T-helper 9 cell (primary cell): ENCODE results near the gene POLK.
"Not testable (repeated sequence)": the region's sequence is repeated elsewhere in the genome, so short reads cannot be mapped to it uniquely, and the experiment has no call there.

ENCODE experiments used
- DNase-seq: peaks from one replicate; pipeline ENCODE4 v3.0.0-alpha.2; 2020

The POLK gene

DNA sequence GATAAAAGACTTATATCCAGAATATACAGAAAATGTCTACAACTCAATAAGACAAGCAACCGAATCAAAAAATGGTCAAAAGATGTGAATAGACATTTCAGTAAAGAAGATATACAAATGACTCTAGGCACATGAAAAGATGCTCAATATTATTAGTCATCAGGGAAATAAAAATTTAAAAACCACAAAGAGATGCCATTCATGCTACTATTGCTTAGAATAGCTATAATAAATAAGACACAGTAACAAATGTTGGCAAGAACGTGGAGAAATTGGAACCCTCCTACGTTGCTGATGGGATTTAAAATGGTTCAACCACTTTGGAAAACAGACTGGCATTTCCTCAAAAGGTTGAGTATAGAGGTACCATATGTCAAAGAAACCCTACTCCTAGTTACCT, 39.8 kb downstream of the POLK start:
- DNase-seq = no peak

- no peak for DNase-seq
Observed at GRCh38 chr5:75552764-75553163, 41.1 kb downstream of the POLK start.

DNA sequence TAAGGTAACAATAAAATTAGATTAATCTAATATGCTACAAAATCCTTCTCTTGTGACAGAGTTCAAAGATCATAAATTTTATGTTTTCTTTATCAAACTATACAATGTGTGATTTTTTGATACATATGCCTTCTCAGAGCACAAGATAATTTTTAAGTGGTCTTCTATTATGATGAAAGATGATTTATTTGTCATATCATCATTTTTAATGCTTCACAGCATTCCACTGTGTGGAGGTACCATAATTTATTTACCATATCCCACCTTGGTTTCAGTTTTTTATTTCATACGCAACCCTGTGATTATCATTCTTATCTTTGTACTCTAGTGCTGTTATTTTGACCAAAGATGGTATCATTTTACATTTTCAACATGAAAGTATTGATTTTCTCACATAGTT, 41.7 kb downstream of the POLK start:
- no peak for DNase-seq

DNA sequence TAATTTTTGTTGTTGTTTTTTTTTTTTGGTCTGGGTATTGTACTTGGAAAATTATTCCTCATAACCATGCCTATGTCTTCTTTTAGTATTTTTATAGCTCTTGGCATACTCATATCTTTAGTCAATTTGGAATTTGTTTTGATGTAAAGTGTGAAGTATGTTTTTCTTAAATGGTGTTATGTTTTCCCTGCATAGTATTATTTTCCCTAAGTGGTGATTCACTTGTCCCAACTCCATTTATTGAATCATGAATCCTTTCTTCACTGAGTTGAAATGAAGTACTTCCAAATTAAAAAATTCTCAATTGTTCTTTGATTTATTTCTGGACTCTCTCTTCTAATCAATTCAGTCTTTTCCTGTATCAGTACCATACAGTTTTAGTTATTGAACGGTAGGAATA, 46.5 kb downstream of the POLK start:
- no peak for DNase-seq

- DNase-seq = no peak
Observed at GRCh38 chr5:75558981-75559632, 47.4 kb downstream of the POLK start.

GRCh38 chr5:75560655-75561054, 49.0 kb downstream of the POLK start:
- DNase-seq = not testable (repeated sequence)

- DNase-seq = not testable (repeated sequence)
Observed at GRCh38 chr5:75565991-75566709, 54.5 kb downstream of the POLK start.

GRCh38 chr5:75566710-75567309, 55.1 kb downstream of the POLK start:
- DNase-seq = no peak

DNA sequence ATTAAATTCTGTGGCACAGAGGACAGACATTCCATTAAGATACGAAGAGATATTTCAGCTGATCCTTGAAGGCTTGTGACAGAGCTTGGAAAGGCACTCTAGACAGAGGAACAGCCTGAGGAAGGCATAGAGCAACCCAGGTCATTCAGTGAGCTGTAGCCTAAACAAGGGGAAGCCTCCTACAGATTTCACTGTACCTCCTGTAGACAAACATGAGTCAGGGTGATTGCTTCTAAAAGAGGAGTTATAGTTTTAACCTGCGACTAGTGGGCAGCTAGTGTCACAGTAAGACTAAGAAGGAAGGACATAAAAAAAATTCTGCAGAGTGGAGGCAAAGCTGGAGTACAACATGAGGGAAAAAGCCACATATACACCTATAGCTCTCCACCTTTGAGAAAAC, 56.0 kb downstream of the POLK start:
- no peak for DNase-seq

- DNase-seq = no peak
Observed at GRCh38 chr5:75568202-75568601, 56.5 kb downstream of the POLK start.

DNA sequence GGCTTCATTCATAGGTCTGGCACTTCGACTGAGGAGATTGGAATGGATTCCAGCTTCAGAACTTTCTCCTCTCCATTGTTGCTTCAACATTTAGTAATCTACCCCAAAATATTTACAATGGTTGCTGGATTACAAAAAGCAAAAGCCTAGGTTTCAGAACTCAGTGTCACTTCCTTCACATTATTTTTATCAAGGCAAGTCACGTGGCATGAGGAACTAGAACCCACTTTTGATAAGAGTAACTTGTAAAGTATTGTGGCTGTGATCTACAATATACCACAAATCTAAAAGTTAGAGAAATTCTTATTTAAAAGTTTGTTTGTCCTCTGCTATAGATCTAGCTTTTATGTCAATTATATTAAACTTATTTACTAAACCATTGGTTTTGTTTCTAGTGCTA, 59.9 kb downstream of the POLK start:
- no peak for DNase-seq

DNA sequence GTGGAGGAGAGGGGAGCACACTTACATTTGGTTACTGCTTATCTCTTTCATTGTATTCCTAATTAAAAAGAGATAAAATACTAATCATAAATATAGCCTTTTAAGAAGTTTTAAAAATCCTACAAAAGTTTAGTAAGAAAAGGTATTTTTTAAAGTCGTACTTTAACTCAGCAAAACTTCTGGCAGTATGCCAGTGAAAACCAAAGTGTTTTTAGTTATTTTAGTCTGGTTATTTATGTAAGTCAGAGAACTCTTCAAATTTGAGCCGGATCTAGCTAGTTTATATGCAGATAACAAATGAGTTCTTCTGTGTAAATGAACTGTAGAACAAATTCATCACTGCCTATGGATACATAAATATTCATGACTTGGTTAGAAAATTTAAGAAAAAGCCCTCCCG, 63.1 kb downstream of the POLK start:
- DNase-seq = no peak

GRCh38 chr5:75578280-75578679, 66.6 kb downstream of the POLK start:
- not testable (repeated sequence) for DNase-seq

DNA sequence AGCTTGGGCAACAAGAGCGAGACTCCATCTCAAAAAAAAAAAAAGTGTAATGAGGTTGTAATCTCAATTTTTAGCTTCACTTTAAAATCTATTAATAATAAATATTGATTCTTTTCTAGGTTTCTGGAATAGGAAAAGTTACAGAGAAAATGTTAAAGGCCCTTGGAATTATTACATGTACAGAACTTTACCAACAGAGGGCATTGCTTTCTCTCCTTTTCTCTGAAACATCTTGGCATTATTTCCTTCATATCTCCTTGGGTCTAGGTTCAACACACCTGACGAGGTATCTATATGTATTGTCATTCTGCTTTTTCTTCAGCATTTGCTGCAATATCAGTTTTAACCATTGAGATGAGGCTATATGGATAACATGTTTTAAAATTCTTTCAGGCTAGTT, 73.0 kb downstream of the POLK start:
- DNase-seq = no peak

GRCh38 chr5:75588666-75589065, 77.0 kb downstream of the POLK start:
- no peak for DNase-seq

GRCh38 chr5:75600535-75600934, 88.8 kb downstream of the POLK start:
- no peak for DNase-seq

DNA sequence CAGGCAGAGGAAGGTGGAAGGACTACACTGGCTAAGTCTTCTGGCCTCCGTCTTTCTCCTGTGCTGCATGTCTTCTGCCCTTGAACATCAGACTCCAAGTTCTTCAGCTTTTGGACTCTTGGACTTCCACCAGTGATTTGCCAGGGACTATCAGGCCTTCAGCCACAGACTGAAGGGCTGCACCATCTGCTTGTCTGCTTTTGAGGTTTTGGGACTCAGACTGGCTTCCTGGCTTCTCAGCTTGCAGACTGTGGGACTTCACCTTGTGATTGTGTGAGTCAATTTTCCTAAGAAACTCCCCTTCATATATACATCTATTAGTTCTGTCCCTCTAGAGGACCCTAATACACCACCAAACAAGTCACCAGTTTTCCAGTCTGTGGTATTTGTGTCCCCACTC, 89.9 kb downstream of the POLK start:
- DNase-seq = no peak

DNA sequence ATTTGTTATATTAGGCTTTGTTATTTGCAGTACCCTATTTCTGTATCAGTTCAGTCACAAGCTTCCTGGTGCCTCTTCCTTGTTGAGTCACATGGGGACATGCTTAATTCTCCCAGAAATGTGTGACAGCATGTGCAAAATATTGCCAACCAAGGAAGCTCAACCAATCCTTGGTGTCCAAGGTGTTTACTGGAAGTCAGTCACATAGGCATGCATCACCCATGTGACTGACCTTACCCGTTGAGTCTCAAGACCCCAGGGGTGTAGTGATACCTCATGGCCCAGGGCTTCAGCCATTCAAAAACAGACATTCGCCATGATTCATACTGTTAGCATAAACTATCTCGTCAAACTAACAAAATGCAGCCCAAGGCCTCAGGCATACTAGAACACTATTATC, 90.3 kb downstream of the POLK start:
- no peak for DNase-seq

DNA sequence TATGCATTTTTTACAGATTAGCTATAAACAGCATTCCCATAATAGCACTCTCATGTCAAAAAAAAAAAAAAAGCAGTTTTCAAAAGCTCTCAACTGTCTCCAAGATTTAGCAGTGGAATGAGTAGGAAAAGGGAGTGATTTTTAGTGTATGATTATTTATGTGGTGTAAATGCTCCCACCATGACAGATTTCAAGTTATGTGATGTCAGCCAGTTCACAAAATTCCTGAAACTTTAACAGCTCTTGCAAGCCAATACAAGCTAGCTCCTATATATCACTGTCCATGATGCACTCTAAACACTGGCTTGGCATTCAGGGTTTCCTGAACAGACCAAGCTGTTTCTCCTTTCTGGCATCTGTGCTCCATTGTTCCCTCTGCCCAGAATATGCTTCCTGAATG, 91.7 kb downstream of the POLK start:
- DNase-seq = no peak

DNA sequence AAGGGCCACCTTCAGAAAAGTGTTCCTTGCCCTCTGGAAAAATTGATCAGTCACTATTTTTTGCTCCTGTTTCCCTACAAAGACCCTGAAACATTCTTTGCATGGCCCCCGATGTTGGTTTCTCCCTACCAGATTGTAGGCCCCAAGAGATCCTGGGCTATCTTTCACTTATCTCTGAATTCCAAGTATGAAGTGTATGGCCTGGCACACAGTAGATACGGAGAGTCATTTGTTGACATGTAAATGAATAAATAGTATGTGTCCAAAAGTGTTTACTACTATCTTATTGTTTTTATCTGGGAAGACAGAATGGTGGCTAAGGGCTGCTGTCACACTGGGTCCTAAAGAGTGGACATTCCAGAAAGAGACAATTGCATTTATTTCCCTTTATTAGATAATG, 92.1 kb downstream of the POLK start:
- no peak for DNase-seq

- not testable (repeated sequence) for DNase-seq
Observed at GRCh38 chr5:75607341-75607740, 95.7 kb downstream of the POLK start.

- DNase-seq = no peak
Observed at GRCh38 chr5:75608870-75609269, 97.2 kb downstream of the POLK start.

- no peak for DNase-seq
Observed at GRCh38 chr5:75610201-75610600, 98.5 kb downstream of the POLK start.

GRCh38 chr5:75610859-75611310, 99.2 kb downstream of the POLK start:
- not testable (repeated sequence) for DNase-seq
